Measurements from ENCODE around the gene RPLP1.

Gene RPLP1

DNA sequence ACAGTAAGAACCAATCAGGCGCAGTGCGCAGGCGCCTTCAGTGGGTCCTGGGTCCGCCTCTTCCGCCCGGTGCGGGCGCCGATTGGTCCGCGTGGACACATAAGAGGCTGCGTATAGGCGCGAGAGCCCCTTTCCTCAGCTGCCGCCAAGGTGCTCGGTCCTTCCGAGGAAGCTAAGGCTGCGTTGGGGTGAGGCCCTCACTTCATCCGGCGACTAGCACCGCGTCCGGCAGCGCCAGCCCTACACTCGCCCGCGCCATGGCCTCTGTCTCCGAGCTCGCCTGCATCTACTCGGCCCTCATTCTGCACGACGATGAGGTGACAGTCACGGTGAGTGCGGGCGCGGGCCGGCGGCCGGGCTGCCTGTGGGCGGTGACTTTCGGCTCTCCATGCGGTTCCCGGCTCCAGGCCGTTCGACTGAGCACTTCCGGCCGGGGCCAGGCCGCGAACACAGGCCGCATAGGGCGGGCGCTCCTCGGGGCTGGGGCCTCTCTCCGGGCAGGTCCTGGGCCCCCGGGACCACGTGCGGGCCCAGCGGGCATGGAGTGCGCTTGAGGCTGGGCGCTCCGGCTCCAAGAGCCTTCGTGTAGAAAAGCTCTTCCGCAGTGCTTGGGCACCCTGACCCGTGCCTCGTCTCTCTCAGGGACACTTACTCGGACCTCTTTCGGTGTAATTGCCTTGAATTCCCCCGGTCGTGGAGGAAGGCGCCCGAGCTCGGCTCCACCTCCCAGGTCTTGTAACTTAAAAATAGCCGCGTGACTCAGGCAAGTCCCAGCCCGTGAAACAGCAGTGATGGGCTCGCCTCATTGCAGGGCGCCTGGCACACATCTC lies at the start of gene RPLP1:
Gene RPLP1, plus strand, starts transcription at position 127 of the 830 bp plus-strand sequence. Its CDS starts 131 bp downstream, at position 258.
- peak; percentile 93 for DNase-seq (ENCODE audit: low spot score)
- in situ Hi-C loops (cut with MboI; ENCODE audit: low pct_unique_long_range_greater_than_20kb, low sequenced_read_pairs, unreplicated experiment): no loop called here
- TF ChIP-seq, protein P1, sequence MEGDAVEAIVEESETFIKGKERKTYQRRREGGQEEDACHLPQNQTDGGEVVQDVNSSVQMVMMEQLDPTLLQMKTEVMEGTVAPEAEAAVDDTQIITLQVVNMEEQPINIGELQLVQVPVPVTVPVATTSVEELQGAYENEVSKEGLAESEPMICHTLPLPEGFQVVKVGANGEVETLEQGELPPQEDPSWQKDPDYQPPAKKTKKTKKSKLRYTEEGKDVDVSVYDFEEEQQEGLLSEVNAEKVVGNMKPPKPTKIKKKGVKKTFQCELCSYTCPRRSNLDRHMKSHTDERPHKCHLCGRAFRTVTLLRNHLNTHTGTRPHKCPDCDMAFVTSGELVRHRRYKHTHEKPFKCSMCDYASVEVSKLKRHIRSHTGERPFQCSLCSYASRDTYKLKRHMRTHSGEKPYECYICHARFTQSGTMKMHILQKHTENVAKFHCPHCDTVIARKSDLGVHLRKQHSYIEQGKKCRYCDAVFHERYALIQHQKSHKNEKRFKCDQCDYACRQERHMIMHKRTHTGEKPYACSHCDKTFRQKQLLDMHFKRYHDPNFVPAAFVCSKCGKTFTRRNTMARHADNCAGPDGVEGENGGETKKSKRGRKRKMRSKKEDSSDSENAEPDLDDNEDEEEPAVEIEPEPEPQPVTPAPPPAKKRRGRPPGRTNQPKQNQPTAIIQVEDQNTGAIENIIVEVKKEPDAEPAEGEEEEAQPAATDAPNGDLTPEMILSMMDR (IDR thresholded peaks at IDR 0.05; ENCODE audit: extremely low read depth, insufficient read depth, missing control alignments): no peak

DNA sequence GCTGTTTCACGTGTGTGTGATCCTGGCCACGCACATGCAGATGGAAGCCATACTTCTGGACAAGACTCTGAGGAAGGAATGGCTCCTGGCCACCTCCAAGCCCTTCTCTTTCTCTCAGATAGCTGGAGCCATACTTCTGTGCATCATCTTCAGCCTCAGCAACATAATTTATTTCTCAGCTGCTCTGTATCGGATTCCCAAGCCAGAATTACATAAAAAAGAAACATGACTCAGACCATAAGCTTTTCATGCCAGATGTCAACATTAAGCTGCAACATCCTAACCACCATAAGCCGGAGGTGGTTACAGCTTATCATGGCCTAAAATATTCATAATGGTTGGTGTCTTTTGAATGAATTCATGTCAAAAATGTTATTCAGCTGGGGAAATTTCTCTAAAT lies 49.0 kb upstream of the RPLP1 start:
- no peak for DNase-seq (ENCODE audit: low spot score)
- in situ Hi-C loops (cut with MboI; ENCODE audit: low pct_unique_long_range_greater_than_20kb, low sequenced_read_pairs, unreplicated experiment): no loop called here
- TF ChIP-seq, protein P1 (IDR thresholded peaks at IDR 0.05; ENCODE audit: extremely low read depth, insufficient read depth, missing control alignments): no peak

DNA sequence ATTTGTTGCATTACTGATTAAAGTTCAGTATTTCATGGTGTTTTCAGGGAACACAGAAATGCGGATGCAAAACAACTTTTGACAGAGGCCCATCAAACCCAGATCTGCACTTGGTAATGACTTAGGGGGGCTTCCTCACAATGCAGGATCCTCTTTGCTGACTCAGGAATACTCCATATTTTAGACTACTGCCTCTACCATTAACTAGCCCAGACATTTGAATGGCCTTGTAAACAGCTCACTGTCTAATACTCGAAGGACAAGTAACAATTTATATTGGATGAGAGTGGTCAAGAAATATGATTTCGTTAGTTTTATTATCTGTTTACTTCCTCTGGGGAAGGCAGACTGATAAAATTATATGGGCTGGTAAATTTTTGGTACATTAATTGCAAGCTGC lies 47.5 kb upstream of the RPLP1 start:
- in situ Hi-C loops (cut with MboI; ENCODE audit: low pct_unique_long_range_greater_than_20kb, low sequenced_read_pairs, unreplicated experiment): no loop called here
- no peak for DNase-seq (ENCODE audit: low spot score)
- TF ChIP-seq, protein P1 (IDR thresholded peaks at IDR 0.05; ENCODE audit: extremely low read depth, insufficient read depth, missing control alignments): no peak

DNA sequence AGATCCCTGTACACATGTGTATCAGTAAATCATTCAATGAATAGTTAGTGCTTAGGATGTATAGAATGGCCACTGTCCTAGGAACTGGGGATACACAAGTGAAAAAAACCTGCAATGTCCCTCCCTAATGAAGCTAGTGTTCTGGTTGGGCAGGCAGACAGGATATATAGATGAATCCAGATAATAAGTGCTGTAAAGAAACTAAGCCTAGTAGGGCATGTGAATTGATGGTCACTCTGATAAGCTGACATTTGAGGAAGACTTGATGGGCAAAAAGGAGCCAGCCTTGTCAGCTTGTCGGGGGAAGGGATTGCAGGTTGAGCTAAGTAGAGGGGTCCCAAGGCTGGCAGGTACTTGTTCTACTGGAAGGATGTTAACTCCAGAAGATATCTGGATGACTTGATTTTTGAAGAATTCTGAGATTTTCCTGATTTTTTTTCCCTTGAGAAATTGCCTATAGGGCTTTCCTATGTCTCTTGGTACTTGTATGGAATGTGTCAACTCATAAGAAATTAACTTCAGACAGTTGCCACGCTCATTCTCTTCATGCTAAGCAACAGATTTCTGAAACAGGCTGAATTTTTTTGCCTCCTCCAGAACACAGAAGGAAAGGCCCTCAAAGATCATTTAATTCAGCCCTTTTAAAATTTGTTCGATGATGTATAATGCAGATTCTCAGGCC lies 44.8 kb upstream of the RPLP1 start:
- no peak for DNase-seq (ENCODE audit: low spot score)
- TF ChIP-seq, protein P1 (IDR thresholded peaks at IDR 0.05; ENCODE audit: extremely low read depth, insufficient read depth, missing control alignments): no peak
- in situ Hi-C loops (cut with MboI; ENCODE audit: low pct_unique_long_range_greater_than_20kb, low sequenced_read_pairs, unreplicated experiment): no loop called here

DNA sequence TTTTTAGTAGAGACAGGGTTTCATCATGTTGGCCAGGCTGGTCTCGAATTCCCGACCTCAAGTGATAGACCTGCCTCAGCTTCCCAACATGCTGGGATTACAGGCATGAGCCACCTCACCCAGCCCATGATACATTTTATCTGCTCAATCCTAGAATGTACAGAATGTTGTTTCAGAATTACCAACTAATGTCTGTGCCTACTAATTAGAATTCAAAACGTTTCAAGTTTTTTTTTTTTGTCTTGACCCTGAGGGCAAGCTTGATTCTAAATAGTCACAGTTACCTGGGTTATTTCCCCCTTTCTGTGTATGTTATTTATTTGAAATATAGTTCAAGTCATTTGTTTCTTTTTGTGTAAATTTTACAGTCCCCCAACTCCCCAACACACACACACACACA lies 43.8 kb upstream of the RPLP1 start:
- DNase-seq (ENCODE audit: low spot score): no peak
- TF ChIP-seq, protein P1 (IDR thresholded peaks at IDR 0.05; ENCODE audit: extremely low read depth, insufficient read depth, missing control alignments): no peak
- in situ Hi-C loops (cut with MboI; ENCODE audit: low pct_unique_long_range_greater_than_20kb, low sequenced_read_pairs, unreplicated experiment): no loop called here

DNA sequence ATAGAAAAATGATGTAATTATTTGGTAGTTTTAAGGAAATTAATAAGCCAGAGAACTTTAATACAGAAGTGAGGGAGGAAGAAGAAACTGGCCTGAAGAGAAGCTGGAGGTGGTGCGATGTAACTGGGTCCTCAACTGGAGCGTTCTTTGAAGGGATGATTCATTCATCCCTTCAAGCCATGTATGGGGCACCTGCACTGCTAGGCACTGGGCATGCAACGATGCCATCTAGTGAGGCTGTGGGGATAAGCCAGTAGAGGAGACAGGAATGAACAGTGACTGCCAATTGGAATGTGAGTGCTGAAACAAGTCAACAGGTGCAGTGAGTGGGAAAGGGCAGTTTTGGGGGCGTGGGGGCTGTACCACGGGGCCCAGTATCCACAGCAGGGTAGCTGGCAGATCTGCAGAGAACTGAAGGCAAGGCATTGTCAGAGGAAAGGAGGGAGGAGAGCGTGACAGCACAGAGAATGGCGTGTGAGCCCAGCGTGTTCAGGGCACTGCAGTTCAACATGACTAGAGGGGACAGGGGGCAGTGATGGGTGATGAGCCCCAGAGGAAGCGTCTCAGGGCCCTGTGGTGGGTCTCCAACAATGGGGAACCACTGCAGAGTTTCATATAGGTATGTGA lies 42.3 kb upstream of the RPLP1 start:
- TF ChIP-seq, protein P1 (IDR thresholded peaks at IDR 0.05; ENCODE audit: extremely low read depth, insufficient read depth, missing control alignments): no peak
- DNase-seq (ENCODE audit: low spot score): no peak
- in situ Hi-C loops (cut with MboI; ENCODE audit: low pct_unique_long_range_greater_than_20kb, low sequenced_read_pairs, unreplicated experiment): no loop called here
